AG09309 (cell line): ENCODE measurements around the gene PDSS2.

ENCODE experiments used
- DNase-seq: peaks from one replicate; pipeline ENCODE4 v3.0.0-alpha.2; 2010; ENCODE audit warnings: low read depth
- H3K4me3 ChIP-seq: 2 replicates; pipeline ENCODE4 v1.5.1; 2011; ENCODE audit warnings: mild to moderate bottlenecking, low read depth, low read length, moderate library complexity; ENCODE audit not compliant: control insufficient read depth
- TF ChIP-seq, protein P1 (sequence below): IDR thresholded peaks from 2 replicates; pipeline ENCODE4 v1.5.1; 2011; ENCODE audit warnings: mild to moderate bottlenecking, low read depth, low read length, inconsistent platforms; ENCODE audit not compliant: insufficient read depth, control insufficient read depth; ENCODE audit errors: missing control alignments

PDSS2 gene

DNA sequence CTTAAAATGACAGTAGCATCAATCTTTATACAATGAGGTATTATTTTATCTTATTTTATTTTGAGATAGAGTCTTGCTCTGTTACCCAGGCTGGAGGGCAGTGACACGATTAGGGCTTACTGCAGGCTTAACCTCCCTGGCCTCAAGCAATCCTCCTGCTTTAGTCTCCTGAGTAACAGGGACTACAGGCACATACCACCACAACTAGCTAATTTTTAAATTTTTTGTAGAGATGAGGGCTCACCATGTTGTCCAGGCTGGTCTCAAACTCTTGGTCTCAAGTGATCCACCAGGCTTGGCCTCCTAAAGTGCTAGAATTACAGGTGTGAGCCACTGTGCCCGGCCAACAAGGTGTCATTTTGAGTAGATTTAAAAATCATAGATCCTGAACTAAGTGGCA, 125.9 kb downstream of the PDSS2 start:
- TF ChIP-seq, protein P1, sequence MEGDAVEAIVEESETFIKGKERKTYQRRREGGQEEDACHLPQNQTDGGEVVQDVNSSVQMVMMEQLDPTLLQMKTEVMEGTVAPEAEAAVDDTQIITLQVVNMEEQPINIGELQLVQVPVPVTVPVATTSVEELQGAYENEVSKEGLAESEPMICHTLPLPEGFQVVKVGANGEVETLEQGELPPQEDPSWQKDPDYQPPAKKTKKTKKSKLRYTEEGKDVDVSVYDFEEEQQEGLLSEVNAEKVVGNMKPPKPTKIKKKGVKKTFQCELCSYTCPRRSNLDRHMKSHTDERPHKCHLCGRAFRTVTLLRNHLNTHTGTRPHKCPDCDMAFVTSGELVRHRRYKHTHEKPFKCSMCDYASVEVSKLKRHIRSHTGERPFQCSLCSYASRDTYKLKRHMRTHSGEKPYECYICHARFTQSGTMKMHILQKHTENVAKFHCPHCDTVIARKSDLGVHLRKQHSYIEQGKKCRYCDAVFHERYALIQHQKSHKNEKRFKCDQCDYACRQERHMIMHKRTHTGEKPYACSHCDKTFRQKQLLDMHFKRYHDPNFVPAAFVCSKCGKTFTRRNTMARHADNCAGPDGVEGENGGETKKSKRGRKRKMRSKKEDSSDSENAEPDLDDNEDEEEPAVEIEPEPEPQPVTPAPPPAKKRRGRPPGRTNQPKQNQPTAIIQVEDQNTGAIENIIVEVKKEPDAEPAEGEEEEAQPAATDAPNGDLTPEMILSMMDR: no peak
- no peak for DNase-seq
- H3K4me3 ChIP-seq: no peak overlapping the region

- no peak for DNase-seq
- no peak overlapping the region for H3K4me3 ChIP-seq
- TF ChIP-seq, protein P1: no peak
Measured at GRCh38 chr6:107331409-107332386, 127.7 kb downstream of the PDSS2 start.

DNA sequence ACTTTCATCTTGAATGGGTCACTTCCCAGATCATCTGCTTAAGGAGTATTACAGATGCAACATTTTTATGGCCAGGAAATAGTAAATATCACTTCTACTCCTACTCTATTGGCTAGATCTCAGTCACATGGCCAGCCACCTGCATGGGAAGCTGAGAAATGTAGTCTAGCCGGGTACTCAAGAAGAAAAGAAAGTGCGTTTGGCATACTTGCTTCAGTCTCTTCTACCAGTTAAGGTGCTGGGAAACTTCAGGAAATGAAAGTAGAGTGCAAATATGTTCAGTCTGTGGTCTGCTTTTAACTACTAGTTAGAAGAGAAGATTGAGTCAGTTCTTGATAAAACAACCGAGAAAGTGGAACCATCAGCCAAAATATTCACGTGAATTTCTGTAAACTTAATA, 129.2 kb downstream of the PDSS2 start:
- TF ChIP-seq, protein P1: no peak
- no peak for DNase-seq
- no peak overlapping the region for H3K4me3 ChIP-seq

GRCh38 chr6:107329063-107329860, 130.1 kb downstream of the PDSS2 start:
- no peak for DNase-seq
- TF ChIP-seq, protein P1: no peak
- no peak overlapping the region for H3K4me3 ChIP-seq

DNA sequence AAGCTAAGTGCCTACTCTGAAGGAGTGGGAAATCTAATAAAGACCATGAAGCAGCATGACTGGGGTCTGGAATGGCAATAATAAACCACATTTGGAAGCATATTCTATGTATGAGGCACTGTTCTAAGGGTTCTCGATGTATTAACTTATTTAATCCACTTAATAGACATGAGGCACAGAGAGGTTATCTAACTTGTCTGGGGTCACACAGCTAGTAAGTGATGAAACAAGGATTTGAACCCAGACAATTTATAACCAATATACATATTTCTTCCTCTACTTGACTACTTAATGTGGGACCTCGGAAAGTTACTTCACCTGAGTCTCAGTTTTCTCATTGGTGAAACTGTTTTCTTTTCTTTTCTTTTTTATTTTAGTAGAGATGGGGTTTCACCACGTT, 131.3 kb downstream of the PDSS2 start:
- H3K4me3 ChIP-seq: no peak overlapping the region
- no peak for DNase-seq
- TF ChIP-seq, protein P1: no peak

- no peak overlapping the region for H3K4me3 ChIP-seq
- DNase-seq: peak; percentile 8
- TF ChIP-seq, protein P1: no peak
Measured at GRCh38 chr6:107323133-107323785, 136.1 kb downstream of the PDSS2 start.
